K562 (cell line): Measurements from ENCODE around the gene TMEM151A. TPM values are rescaled to one million over a fixed set of nuclear protein-coding genes. Genes with fewer than 3 reads are reported as not detected.
A peak's percentile ranks its signal among the peaks of the same experiment; 100 is the strongest.

Source experiments
- ATAC-seq: fragments of 200-7000 bp; cut with Tn5 transposase; 3 replicates; pipeline ENCODE4 v1.9.1; 2020; ENCODE audit warnings: moderate library complexity
- BruUV-seq: library from RNA; stranded (reverse); fragments of 400-500 nt; replicated peaks from 2 replicates; lab custom pipeline; 2021; lab: Mats Ljungman, UMichigan
- CTCF ChIA-PET: fragments of 300-600 bp; formaldehyde crosslinking; extraction: SDS; loops from one replicate; lab custom pipeline; 2021; ENCODE audit warnings: low intra/inter-chr PET ratio; lab: Yijun Ruan, JAX
- POLR2A ChIA-PET: fragments of 300-600, 350-650 bp; sonication (Branson Sonifier 250); formaldehyde crosslinking; extraction: SDS; loops from one replicate; lab custom pipeline; 2021; ENCODE audit warnings: antibody characterized with exemption, inconsistent platforms; lab: Yijun Ruan, JAX
- DNase-seq, 4 experiments: peaks; one replicate each; pipeline versions ENCODE4 v3.0.0 to v3.0.0-alpha.2; 2011 to 2018; ENCODE audit warnings: low spot score in 3 of 4, mixed read lengths in 3 of 4; ENCODE audit errors: extremely low read depth in 1 of 4
- FAIRE-seq: peaks from 2 replicates; lab custom pipeline; 2011; peaks lifted over from hg19 to GRCh38; lab: Jason Lieb, UNC
- H2AFZ ChIP-seq: 2 replicates; pipeline ENCODE4 v1.6.0; 2011; ENCODE audit warnings: low read depth, low read length, control low read depth, inconsistent platforms
- H3K27ac ChIP-seq: fragments of 200-600 bp; 3 replicates; pipeline ENCODE4 v1.8.0; 2011; ENCODE audit warnings: low read depth, mild to moderate bottlenecking, control low read depth, inconsistent platforms, low read length, moderate library complexity, mixed read lengths; ENCODE audit errors: extremely low read depth
- H3K27me3 ChIP-seq, 2 experiments: fragments of 300-600 bp in 1 of 2; 2 replicates in 1 of 2; 3 replicates in 1 of 2; pipeline versions ENCODE4 v1.6.0 to v1.8.0; 2011; ENCODE audit warnings: inconsistent platforms in 2 of 2, low read length in 2 of 2, mild to moderate bottlenecking in 1 of 2, mixed read lengths in 1 of 2, moderate library complexity in 1 of 2; ENCODE audit not compliant: control insufficient read depth in 2 of 2, insufficient read depth in 2 of 2
- H3K36me3 ChIP-seq: fragments of 300-600 bp; 3 replicates; pipeline ENCODE4 v1.8.0; 2011; ENCODE audit warnings: mild to moderate bottlenecking, low read length, inconsistent platforms; ENCODE audit not compliant: control insufficient read depth, insufficient read depth
- H3K4me1 ChIP-seq, 2 experiments: fragments of 200-600 bp in 1 of 2; replicated peaks in 1 of 2; 2 replicates in 1 of 2; 3 replicates in 1 of 2; pipeline versions ENCODE4 v1.5.1 to v1.8.0; 2011; ENCODE audit warnings: inconsistent platforms in 2 of 2, low read length in 2 of 2, mild to moderate bottlenecking in 1 of 2, mixed read lengths in 1 of 2, moderate library complexity in 1 of 2; ENCODE audit not compliant: control insufficient read depth in 2 of 2, insufficient read depth in 2 of 2
- H3K4me2 ChIP-seq: 2 replicates; pipeline ENCODE4 v1.6.1; 2011; ENCODE audit warnings: low read length, control low read depth, inconsistent platforms, mixed read lengths; ENCODE audit not compliant: insufficient read depth
- H3K4me3 ChIP-seq: fragments of 200-600 bp; sonication (generic), shearing (Covaris generic); 2 replicates; pipeline ENCODE4 v1.5.1; 2016; ENCODE audit warnings: control low read depth, inconsistent platforms
- H3K79me2 ChIP-seq: fragments of 200-600 bp; 3 replicates; pipeline ENCODE4 v1.8.0; 2011; ENCODE audit warnings: low read length, inconsistent platforms; ENCODE audit not compliant: control insufficient read depth, insufficient read depth
- H3K9ac ChIP-seq, 2 experiments: 2 replicates each; pipeline versions ENCODE4 v1.6.0 to v1.6.1; 2011; ENCODE audit warnings: low read depth in 2 of 2, low read length in 2 of 2, control low read depth in 1 of 2, inconsistent platforms in 1 of 2, mild to moderate bottlenecking in 1 of 2, mixed read lengths in 1 of 2; ENCODE audit not compliant: insufficient read depth in 1 of 2
- H3K9me1 ChIP-seq: one replicate; pipeline ENCODE4 v1.6.0; 2011; ENCODE audit warnings: inconsistent platforms, mild to moderate bottlenecking, low read length, moderate library complexity; ENCODE audit not compliant: control insufficient read depth, insufficient read depth
- H3K9me3 ChIP-seq: replicated peaks from 2 replicates; pipeline ENCODE4 v1.5.1; 2011; ENCODE audit warnings: low read depth, low read length, inconsistent platforms; ENCODE audit not compliant: control insufficient read depth, insufficient read depth
- H4K20me1 ChIP-seq: replicated peaks from 2 replicates; pipeline ENCODE4 v1.6.1; 2011; ENCODE audit warnings: low read length, inconsistent platforms, mixed read lengths; ENCODE audit not compliant: control insufficient read depth, insufficient read depth
- CEBPB ChIP-seq: fragments of 450-650 bp; IDR thresholded peaks from 2 replicates; pipeline ENCODE4 v1.6.1; 2016; ENCODE audit warnings: missing genetic modification characterization, missing compliant biosample characterization
- CREB1 ChIP-seq, 2 experiments: sonication (generic) in 1 of 2; formaldehyde crosslinking in 1 of 2; IDR thresholded peaks; 2 replicates each; pipeline versions ENCODE4 v1.6.1 to v1.8.0; 2012 to 2022; ENCODE audit warnings: inconsistent platforms in 1 of 2, mild to moderate bottlenecking in 1 of 2, missing genetic modification reagents in 1 of 2, moderate library complexity in 1 of 2
- JUNB ChIP-seq: fragments of 450-650 bp; formaldehyde crosslinking; conservative IDR thresholded peaks from 2 replicates; pipeline ENCODE4 v1.4.0; 2020; ENCODE audit warnings: mild to moderate bottlenecking
- MCM2 ChIP-seq: fragments of 450-650 bp; IDR thresholded peaks from 2 replicates; pipeline ENCODE4 v1.6.1; 2017; ENCODE audit warnings: low read depth, mild to moderate bottlenecking
- NFIX ChIP-seq: fragments of 250-450 bp; sonication (Bioruptor Pico); IDR thresholded peaks from 2 replicates; pipeline ENCODE4 v1.4.0; 2020; ENCODE audit warnings: low read depth, mild to moderate bottlenecking, moderate library complexity
- STAT5A ChIP-seq: IDR thresholded peaks from 2 replicates; pipeline ENCODE4 v1.6.1; 2012; ENCODE audit warnings: low read length, inconsistent platforms, borderline replicate concordance
- ZNF24 ChIP-seq: fragments of 450-650 bp; IDR thresholded peaks from 2 replicates; pipeline ENCODE4 v1.6.1; 2016
- ZNF764 ChIP-seq: fragments of 250-450 bp; sonication (Bioruptor Pico); IDR thresholded peaks from 2 replicates; pipeline ENCODE4 v1.4.0; 2020; ENCODE audit warnings: low read depth, mild to moderate bottlenecking, moderate library complexity
- WGBS: fragments of 100-300 bp; shearing (Covaris generic); methylation state at CpG from one replicate; pipeline ENCODE4 v1.1.6; 2016; ENCODE audit warnings: low coverage, mixed read lengths; ENCODE audit not compliant: insufficient coverage; ENCODE audit errors: missing lambda C conversion rate; 5-methylcytosine and 5-hydroxymethylcytosine counted together
- in situ Hi-C: fragments of 300-500 bp; cut with MboI; formaldehyde crosslinking; loops from 4 replicates; pipeline ENCODE4 v1.15.0; 2018; ENCODE audit warnings: inconsistent platforms, mixed read lengths
- intact Hi-C: fragments of 100-400 bp; cut with micrococcal nuclease; formaldehyde crosslinking; loops from 2 replicates; pipeline ENCODE4 v1.14.2; 2022
- polyA plus RNA-seq, 8 experiments: library from polyadenylated mRNA; depleted of rRNA in 4 of 8; stranded (reverse) in 5 of 8; unstranded in 3 of 8; fragments of >200 nt; fragmentation: Nextera tagmentation in 2 of 8; fragmentation: Illumina TruSeq in 1 of 8; extraction: Ambion mirVana in 2 of 8; extraction: Trizol in 1 of 8; gene quantifications; 2 replicates each; pipeline versions ENCODE4 v1.2.1 to v1.2.3, GENCODE V29; 2011 to 2014; ENCODE audit warnings: inconsistent platforms in 1 of 8, missing spikeins in 1 of 8
- total RNA-seq, 7 experiments: library from RNA; depleted of rRNA in 6 of 7; stranded (reverse); fragments of >200 nt in 6 of 7; fragmentation: Illumina TruSeq in 2 of 7; extraction: Trizol in 2 of 7; gene quantifications; 2 replicates each; pipeline versions ENCODE4 v1.2.1 to v1.2.3, GENCODE V29; 2011 to 2021; ENCODE audit warnings: low replicate concordance in 1 of 7
- TF ChIP-seq, protein P1 (sequence below): IDR thresholded peaks from 3 replicates; pipeline ENCODE4 v1.6.1; 2011; ENCODE audit warnings: borderline replicate concordance, mild to moderate bottlenecking; ENCODE audit not compliant: insufficient read length, insufficient read depth
- TF ChIP-seq, protein P2 (sequence below): fragments of 250-450 bp; sonication (Bioruptor Pico); IDR thresholded peaks from 2 replicates; pipeline ENCODE4 v1.9.0; 2021; ENCODE audit warnings: mild to moderate bottlenecking

The TMEM151A gene
- total and polyA plus RNA-seq, 9 of the 15 experiments (the other 6 are each of a cell fraction or from before 2014, with no cell fraction given), result not detected

- ChIA-PET CTCF (no interaction called here), POLR2A (interaction anchor here (0.7 to 1.0 kb wide), 2 partner anchors 9 to 991 kb away, joined by 3 to 4 read pairs; no protein-coding TSS in a partner anchor)
- H4K20me1 ChIP-seq, result peaks cover 3% of the 10 kb centered on the region; the same call in 1 of the 2 replicates
- H3K4me3 ChIP-seq, result no peak overlapping the region
- FAIRE-seq (no peak), DNase-seq (no peak), ATAC-seq (no peak)
- in situ Hi-C loops (no loop called here), intact Hi-C loops (no loop called here)
- WGBS, result 75% methylated on average over 6 of the region's 6 CpGs
- BruUV-seq, result no TSS peak
- TF ChIP-seq MCM2 (no peak), ZNF24 (no peak), NFIX (CRISPR knock-in tag) (no peak), CEBPB (no peak), STAT5A (no peak), ZNF764 (CRISPR knock-in tag) (no peak), CREB1 (IDR thresholded peaks at IDR 0.05) (no peak), CREB1 (CRISPR knock-in tag; IDR thresholded peaks at IDR 0.05) (no peak), JUNB (CRISPR knock-in tag) (no peak)
- TF ChIP-seq, protein P1, sequence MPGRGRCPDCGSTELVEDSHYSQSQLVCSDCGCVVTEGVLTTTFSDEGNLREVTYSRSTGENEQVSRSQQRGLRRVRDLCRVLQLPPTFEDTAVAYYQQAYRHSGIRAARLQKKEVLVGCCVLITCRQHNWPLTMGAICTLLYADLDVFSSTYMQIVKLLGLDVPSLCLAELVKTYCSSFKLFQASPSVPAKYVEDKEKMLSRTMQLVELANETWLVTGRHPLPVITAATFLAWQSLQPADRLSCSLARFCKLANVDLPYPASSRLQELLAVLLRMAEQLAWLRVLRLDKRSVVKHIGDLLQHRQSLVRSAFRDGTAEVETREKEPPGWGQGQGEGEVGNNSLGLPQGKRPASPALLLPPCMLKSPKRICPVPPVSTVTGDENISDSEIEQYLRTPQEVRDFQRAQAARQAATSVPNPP, result no peak
- TF ChIP-seq, protein P2, sequence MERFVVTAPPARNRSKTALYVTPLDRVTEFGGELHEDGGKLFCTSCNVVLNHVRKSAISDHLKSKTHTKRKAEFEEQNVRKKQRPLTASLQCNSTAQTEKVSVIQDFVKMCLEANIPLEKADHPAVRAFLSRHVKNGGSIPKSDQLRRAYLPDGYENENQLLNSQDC (CRISPR knock-in tag), result no peak
- H3K79me2 ChIP-seq, result peaks cover 12% of the 10 kb centered on the region
- no peaks in the 10 kb centered on the region for H3K9me3 ChIP-seq
- H3K4me1 ChIP-seq, result peaks cover 17 to 34% of the 10 kb centered on the region in 2 experiments
- peaks cover 61% of the 10 kb centered on the region; the same call in 2 of the 3 replicates for H3K36me3 ChIP-seq
- H3K9ac ChIP-seq, result peak overlapping the region in 1 of 2 experiments; percentile 43; a peak in 1 of 4 replicates
- no peaks in the 10 kb centered on the region for H3K9me1 ChIP-seq
- no peaks in the 10 kb centered on the region for H3K27me3 ChIP-seq
- H3K4me2 ChIP-seq, result no peak overlapping the region
- H3K27ac ChIP-seq, result no peak overlapping the region
- no peak overlapping the region for H2AFZ ChIP-seq
These were observed 47.5 kb downstream of the TMEM151A start for GRCh38 chr11:66339162-66339675.
